Right kidney (tissue), 1 donor: ENCODE data around the gene TRIP10.
"Not testable (repeated sequence)": the region's sequence is repeated elsewhere in the genome, so short reads cannot be mapped to it uniquely, and the experiment has no call there.

Source experiments
- DNase-seq: peaks from one replicate; pipeline ENCODE4 v3.0.0-alpha.2; 2016

TRIP10 gene

DNA sequence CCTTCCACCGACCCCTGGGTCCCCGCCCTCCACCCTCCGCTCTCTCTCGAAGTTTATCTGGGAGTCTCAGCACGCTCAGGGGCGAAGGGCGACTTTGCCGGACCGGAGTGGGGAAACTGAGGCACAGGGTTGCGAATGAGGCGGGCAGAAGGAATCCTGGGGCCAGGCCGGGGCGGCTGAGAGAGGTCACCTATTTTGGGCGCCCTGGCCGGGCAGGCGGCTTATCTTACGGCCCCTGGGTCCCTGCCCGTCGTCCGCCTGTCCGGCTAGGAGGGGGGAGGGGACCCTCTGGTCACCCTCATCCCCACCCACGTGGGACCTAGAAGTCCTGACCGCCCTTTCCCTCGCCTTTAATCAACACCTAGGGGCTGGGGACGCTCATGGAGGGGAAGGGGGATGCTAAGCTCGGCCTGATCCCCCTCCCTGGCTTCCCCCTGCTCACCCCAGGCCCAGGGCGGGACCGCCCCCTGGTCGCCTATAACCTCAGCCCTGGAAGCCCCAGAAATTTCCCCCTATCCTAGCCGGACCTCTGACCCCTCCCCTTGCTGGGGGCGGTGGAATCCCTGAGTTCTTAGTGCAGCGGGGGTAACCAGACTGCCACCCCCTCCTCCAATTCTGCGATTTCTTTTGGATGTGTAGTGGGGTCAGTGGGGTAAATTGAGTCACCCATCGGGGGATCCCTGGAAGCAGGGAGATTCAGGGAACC, 556 bp downstream of the TRIP10 start:
- peak; percentile 78 for DNase-seq

DNA sequence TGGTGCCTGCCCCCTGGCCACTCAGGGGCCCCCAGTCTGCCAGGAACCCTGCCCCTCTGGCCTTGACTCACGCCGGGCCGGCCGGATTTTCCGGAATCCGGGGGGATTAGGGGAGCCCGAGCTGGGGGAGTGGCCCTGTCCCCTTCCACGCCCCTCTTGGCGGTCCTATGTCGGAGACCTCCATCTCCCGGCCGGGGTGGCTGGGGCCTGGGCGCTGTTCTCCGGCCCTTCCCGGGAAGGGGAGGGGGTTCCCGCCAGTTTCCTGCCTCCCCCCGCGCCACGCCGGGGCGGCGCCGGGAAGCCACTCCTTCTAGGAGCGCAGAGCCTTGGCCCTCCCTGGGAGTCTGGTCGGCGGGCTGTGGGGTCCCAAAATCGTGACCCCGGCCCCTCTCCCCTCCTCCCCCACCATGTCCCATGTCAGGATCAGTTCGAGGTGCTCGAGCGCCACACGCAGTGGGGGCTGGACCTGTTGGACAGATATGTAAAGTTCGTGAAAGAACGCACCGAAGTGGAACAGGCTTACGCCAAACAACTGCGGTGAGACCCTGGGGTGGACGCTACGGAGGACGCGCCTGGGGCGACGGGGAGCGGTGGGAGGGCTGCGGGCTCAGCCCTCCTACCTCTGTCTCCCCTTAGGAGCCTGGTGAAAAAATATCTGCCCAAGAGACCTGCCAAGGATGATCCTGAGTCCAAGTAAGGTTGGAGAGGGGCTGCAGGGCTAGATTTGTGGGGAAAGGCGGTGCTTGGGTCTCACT, 1.3 kb downstream of the TRIP10 start:
- DNase-seq: peak; percentile 68

DNA sequence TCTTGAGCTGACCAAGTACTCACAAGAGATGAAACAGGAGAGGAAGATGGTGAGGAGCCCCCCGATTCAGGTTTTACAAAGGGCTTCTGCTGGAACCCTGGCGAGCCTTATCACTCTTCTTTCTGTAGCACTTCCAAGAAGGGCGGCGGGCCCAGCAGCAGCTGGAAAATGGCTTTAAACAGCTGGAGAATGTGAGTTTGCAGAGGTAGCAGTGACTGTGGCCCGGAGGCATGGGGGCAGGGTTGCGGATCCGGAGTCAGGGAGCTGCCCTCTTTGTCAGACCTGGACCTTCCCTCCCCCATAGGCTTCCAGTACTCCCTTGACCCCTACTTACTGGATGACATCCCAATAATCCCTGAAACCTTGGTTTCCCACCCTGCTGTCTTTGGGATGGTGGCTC, 3.6 kb downstream of the TRIP10 start:
- DNase-seq: no peak

DNA sequence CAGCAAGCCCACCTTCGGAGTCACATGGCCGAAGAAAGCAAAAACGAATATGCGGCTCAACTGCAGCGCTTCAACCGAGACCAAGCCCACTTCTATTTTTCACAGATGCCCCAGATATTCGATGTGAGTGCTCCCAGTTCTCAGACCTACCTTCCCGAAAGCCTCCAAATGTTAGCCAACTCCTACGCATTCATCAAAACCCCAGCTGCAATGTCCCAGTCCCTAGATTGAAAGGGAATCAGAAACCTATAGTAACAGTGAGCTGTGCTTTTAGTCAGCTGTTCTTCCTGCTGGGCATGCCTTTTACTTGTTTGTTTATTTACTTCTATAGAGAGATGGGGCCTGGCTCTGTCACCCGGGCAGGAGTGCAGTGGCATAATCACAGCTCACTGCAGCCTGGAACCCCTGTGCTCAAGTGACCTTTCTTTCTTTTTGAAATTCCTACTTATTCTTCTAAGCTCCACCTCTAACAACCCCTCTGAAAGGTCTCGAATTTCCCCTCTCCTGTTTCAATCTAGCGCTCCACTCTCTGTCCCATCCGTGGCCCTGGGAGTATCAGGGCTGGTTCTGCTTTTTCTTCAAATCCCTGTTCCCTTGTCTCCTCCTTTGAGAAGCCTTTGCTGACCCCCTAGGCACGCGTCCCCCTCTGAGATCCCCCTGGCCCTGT, 4.4 kb downstream of the TRIP10 start:
- DNase-seq: no peak

DNA sequence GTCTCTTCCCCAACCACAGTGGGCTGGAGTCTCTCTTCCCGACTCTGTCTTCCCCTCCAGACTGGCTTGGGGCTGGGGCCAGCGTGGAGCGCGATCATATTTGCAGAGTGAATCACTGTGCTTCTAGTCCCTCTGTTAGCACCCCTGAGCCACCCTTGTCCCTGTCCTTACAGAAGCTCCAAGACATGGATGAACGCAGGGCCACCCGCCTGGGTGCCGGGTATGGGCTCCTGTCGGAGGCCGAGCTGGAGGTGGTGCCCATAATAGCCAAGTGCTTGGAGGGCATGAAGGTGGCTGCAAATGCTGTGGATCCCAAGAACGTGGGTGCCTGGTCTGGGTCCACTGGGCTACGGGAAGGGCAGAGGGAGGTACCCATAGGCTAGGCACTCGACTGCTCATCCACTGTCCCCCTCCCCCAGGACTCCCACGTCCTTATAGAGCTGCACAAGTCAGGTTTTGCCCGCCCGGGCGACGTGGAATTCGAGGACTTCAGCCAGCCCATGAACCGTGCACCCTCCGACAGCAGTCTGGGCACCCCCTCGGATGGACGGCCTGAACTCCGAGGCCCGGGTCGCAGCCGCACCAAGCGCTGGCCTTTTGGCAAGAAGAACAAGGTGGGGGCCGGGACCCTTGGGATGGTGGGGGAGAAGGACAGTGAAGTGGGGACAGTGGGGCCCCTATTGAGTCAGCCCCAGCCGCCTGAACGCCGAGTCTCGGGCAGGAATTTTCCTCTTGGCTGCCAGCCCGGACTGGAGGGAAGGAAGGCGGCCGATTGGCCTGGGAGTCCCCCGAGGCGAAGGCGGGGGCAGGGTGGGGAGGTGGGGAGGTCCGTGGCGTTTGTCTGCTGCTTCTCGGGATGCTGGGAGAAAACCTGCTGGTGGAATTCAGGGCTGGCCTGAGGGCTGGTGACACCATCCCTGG, 5.2 kb downstream of the TRIP10 start:
- DNase-seq: peak; percentile 58

GRCh38 chr19:6745965-6746364, 6.5 kb downstream of the TRIP10 start:
- no peak for DNase-seq

DNA sequence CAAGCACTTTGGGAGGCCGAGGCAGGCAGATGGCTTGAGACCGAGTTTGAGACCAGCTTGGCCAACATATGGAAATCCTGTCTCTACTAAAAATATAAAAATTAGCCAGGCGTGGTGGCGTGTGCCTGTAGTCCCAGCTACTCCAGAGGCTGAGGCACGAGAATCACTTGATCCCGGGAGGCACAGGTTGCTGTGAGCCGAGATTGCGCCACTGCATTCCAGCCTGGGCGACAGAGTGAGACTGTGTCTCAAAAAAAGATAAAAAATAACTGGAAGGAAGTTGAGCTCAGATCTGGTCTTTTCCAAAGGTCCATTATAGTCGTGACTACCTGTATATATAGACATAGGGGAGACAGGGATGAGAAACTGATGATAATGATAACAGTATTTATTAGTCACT, 9.1 kb downstream of the TRIP10 start:
- DNase-seq: not testable (repeated sequence)

GRCh38 chr19:6750062-6750461, 10.6 kb downstream of the TRIP10 start:
- DNase-seq: no peak

DNA sequence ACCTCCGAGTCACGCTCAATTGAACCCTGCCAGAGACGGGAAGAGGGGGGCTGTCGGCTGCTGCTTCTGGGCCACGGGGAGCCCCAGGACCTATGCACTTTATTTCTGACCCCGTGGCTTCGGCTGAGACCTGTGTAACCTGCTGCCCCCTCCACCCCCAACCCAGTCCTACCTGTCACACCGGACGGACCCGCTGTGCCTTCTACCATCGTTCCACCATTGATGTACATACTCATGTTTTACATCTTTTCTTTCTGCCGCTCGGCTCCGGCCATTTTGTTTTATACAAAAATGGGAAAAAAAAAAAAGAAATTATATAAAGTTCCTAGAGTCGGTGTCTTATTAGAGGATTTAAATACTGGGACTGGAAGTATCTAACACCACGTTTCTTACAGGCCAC, 11.7 kb downstream of the TRIP10 start:
- no peak for DNase-seq

- DNase-seq: peak; percentile 62
These were observed 13.0 kb downstream of the TRIP10 start for GRCh38 chr19:6752256-6753177.

GRCh38 chr19:6753178-6754031, 13.9 kb downstream of the TRIP10 start:
- DNase-seq: peak; percentile 76

GRCh38 chr19:6754136-6754535, 14.7 kb downstream of the TRIP10 start:
- DNase-seq: no peak

- no peak for DNase-seq
These were observed 15.4 kb downstream of the TRIP10 start for GRCh38 chr19:6754653-6755463.

DNA sequence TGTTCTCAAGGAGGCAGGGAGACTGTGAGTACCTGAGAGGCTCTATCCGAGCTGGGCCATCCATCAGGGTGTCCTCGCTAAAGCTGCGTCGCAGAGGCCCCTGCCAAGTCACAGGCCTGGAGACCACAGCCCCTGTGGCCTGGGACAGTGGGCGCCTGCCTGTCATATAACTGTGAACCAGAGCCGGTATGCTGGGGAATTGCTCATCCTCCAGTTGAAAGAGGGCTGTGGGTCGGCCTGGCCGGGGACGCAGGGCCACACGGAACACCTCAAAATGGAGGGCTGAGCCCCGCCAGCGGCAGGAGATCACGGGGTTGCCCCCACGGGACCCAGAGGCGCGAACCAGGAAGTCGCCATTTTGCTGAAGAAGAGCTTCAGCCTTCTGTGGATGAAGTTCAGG, 21.1 kb downstream of the TRIP10 start:
- no peak for DNase-seq

DNA sequence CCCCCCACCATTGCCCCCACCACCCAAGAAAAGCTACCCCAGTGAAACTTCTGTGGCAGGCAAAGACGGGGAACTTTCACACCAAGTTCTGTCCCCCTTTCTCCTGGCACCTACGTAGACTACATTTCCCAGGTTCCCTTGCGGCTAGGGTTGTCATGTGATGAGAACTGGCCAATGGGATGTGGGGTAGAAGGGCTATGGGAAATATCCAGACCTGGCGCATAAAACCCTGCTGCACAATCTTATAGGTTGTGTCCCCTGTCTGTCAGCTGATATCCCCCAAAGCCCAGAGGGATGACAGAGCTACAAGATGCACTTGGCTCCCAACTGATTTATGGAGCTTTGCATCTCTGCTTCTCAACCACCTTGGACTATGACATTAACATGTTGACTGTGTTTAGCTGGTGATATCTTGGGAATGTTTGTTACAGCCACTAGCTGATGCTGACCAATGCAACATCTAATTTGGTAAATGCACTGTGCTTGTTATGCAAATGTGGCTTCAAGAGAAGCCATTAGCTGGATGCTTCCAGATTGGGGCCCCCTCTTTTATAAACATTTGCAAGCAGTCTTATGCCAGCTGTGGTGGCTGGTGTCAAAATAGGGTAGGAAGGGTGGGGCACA, 21.7 kb downstream of the TRIP10 start:
- no peak for DNase-seq

- not testable (repeated sequence) for DNase-seq
These were observed 22.8 kb downstream of the TRIP10 start for GRCh38 chr19:6762253-6762797.

- DNase-seq: peak; percentile 39
These were observed 26.4 kb downstream of the TRIP10 start for GRCh38 chr19:6765738-6766356.
